Chondrocyte (in vitro differentiated cells): ENCODE results near the gene API5. TPM values are rescaled to one million over a fixed set of nuclear protein-coding genes. Genes with fewer than 3 reads are reported as not detected.

Experiments used
- DNase-seq: peaks from one replicate; pipeline ENCODE4 v3.0.0; 2021; ENCODE audit warnings: mixed read lengths, low spot score
- H3K27ac Mint-ChIP-seq: one replicate; pipeline ENCODE4 v1.8.0; 2021; ENCODE audit warnings: mild to moderate bottlenecking, moderate library complexity, mixed read lengths; ENCODE audit not compliant: unreplicated experiment
- H3K27me3 Mint-ChIP-seq: 2 replicates; pipeline ENCODE4 v1.8.0; 2021; ENCODE audit warnings: low read depth, mixed read lengths
- H3K36me3 Mint-ChIP-seq: 2 replicates; pipeline ENCODE4 v1.8.0; 2021; ENCODE audit warnings: low read depth, mixed read lengths
- H3K4me1 Mint-ChIP-seq: 2 replicates; pipeline ENCODE4 v1.8.0; 2021; ENCODE audit warnings: low read depth, mild to moderate bottlenecking, mixed read lengths
- H3K4me3 Mint-ChIP-seq: one replicate; pipeline ENCODE4 v1.8.0; 2021; ENCODE audit warnings: mild to moderate bottlenecking, moderate library complexity, mixed read lengths; ENCODE audit not compliant: unreplicated experiment
- H3K9me3 Mint-ChIP-seq: 2 replicates; pipeline ENCODE4 v1.8.0; 2021; ENCODE audit warnings: low read depth, mixed read lengths
- total RNA-seq: library from RNA; stranded (reverse); gene quantifications from 3 replicates; pipeline ENCODE4 v1.2.1, GENCODE V29; 2021
- TF ChIP-seq, protein P1 (sequence below): fragments of 200-600 bp; sonication (generic); IDR thresholded peaks from 2 replicates; pipeline ENCODE4 v1.5.0; 2021; ENCODE audit warnings: antibody characterized with exemption, mild to moderate bottlenecking, moderate library complexity

API5 gene
- total RNA-seq, 1 donor from 2014 or later, result 82.3 TPM

DNA sequence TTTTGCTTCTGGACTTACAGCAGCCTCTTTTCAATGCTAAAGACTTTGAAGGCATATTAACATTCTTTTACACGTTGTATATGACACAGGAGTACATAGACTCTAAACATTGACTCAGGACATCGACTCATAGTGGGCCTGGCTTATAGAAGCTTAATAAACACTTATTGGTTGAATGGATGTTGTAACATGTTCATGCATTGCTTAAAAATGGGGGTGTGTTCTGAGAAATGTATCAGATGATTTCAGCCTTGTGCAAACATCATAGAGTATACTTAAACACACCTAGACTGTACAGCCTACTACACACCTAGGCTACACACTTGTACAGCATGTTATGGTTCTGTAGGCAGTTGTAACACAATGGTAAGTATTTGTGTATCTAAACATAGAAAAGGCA, 64.8 kb downstream of the API5 start:
- no peaks in the 10 kb centered on the region for H3K27me3 Mint-ChIP-seq
- DNase-seq, result no peak
- H3K9me3 Mint-ChIP-seq, result no peaks in the 10 kb centered on the region
- H3K27ac Mint-ChIP-seq, result peak overlapping the region; percentile 15
- H3K4me3 Mint-ChIP-seq, result no peak overlapping the region
- peaks cover 5% of the 10 kb centered on the region for H3K4me1 Mint-ChIP-seq
- TF ChIP-seq, protein P1, sequence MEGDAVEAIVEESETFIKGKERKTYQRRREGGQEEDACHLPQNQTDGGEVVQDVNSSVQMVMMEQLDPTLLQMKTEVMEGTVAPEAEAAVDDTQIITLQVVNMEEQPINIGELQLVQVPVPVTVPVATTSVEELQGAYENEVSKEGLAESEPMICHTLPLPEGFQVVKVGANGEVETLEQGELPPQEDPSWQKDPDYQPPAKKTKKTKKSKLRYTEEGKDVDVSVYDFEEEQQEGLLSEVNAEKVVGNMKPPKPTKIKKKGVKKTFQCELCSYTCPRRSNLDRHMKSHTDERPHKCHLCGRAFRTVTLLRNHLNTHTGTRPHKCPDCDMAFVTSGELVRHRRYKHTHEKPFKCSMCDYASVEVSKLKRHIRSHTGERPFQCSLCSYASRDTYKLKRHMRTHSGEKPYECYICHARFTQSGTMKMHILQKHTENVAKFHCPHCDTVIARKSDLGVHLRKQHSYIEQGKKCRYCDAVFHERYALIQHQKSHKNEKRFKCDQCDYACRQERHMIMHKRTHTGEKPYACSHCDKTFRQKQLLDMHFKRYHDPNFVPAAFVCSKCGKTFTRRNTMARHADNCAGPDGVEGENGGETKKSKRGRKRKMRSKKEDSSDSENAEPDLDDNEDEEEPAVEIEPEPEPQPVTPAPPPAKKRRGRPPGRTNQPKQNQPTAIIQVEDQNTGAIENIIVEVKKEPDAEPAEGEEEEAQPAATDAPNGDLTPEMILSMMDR, result no peak
- peaks cover 7% of the 10 kb centered on the region for H3K36me3 Mint-ChIP-seq

DNA sequence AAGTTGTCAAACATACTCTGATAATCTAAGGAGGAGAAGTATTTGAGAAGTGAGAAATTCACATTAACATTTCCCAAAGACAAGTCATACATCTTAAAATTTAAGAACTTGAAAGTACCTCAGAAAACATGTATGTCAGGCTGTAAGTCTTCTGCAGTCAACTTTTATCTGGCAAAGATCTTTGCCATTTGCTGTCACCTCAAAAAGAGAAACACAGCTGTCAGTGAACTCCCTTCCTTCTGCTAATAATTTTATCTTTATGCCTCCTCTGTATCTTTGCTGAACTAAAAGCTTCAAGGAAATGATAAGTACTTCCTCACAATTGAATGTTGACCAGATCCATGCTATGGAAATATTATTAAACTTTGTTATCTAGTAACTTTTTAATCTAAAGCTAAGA, 65.6 kb downstream of the API5 start:
- DNase-seq, result no peak
- Mint-ChIP-seq H3K36me3 (peaks cover 11% of the 10 kb centered on the region), H3K9me3 (no peaks in the 10 kb centered on the region), H3K4me3 (no peak overlapping the region), H3K27ac (no peak overlapping the region), H3K27me3 (no peaks in the 10 kb centered on the region), H3K4me1 (peaks cover 5% of the 10 kb centered on the region)
- TF ChIP-seq, protein P1, result no peak

DNA sequence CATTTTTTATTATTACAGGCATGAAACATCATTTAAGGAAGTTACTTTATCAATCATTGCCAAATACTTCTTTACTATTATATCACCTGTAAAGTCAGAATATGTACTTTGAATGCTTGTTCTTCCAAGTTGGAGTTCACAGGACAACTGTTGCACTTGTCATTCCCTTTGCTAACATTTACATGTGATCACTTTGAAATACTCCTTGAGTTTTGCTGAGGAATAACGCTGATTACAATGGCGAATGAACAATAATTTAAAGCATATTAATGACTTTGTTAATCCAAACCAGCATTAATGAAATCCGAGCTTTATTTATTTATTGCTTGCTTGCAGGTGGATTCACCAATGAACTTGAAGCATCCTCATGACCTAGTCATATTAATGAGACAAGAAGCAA, 67.1 kb downstream of the API5 start:
- Mint-ChIP-seq H3K4me1 (peaks cover 5% of the 10 kb centered on the region), H3K36me3 (peaks cover 11% of the 10 kb centered on the region), H3K9me3 (no peaks in the 10 kb centered on the region), H3K27me3 (no peaks in the 10 kb centered on the region), H3K4me3 (no peak overlapping the region), H3K27ac (no peak overlapping the region)
- TF ChIP-seq, protein P1, result no peak
- no peak for DNase-seq

DNA sequence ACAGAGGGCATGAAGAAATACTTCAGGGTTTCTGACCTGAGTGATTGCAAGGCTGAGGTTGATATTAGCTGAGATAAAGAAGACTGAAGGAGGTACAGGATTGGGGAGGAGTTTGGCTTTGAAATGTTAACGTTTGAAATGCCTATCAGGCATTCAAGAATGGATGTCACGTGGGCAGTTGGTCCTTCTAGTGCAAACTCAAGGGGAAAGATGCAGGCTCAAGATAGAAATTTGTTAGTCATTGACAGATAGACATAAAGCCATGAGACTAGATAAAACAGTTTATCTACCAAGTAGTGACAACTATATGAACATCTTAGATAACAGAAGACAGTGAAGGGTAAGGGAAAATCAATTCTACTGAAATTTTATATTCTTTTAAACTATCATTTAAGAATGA, 70.0 kb downstream of the API5 start:
- no peaks in the 10 kb centered on the region for H3K9me3 Mint-ChIP-seq
- TF ChIP-seq, protein P1, result no peak
- peaks cover 8% of the 10 kb centered on the region for H3K36me3 Mint-ChIP-seq
- DNase-seq, result no peak
- H3K4me1 Mint-ChIP-seq, result no peaks in the 10 kb centered on the region
- no peaks in the 10 kb centered on the region for H3K27me3 Mint-ChIP-seq
- no peak overlapping the region for H3K27ac Mint-ChIP-seq
- H3K4me3 Mint-ChIP-seq, result no peak overlapping the region

DNA sequence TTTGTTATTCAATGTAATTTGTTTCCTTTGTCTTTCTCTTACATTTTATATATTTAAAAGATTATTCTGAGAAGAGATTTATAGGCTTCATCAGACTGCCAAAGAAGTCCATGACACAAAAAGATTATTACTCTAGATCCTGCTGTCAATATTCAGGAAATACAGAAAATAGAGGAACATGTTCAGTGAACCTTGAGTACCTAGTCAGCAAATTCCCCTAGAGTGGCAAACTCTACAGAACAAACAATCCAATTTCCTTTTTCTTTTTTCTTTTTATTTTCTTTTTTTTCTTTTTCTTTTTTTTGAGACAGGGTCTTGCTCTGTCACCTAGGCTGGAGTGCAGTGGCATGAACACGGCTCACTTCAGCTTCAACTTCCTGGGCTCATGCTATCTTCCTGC, 70.8 kb downstream of the API5 start:
- TF ChIP-seq, protein P1, result no peak
- Mint-ChIP-seq H3K27me3 (no peaks in the 10 kb centered on the region), H3K4me1 (no peaks in the 10 kb centered on the region), H3K9me3 (no peaks in the 10 kb centered on the region), H3K27ac (no peak overlapping the region), H3K4me3 (no peak overlapping the region), H3K36me3 (peaks cover 8% of the 10 kb centered on the region)
- no peak for DNase-seq
